ENCODE results near the gene HMGCL.

HMGCL gene

DNA sequence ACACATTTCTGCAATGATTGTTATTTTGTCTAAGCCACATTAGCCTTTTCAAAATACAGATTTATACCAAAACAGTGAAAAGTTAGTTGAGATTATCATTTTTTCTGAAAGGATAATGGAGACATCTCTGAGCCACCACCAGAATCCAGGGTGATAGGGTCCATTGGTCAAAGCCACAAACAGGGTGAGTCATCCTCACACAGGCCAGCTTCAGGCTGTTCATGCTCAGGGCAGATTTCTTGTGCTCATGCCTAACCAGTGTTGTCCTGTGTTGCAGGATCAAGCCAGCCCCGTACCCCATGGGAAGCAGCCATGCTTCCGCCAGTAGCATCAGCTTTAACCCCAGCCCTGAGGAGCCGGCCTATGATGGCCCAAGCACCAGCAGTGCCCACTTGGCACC, 68.6 kb downstream of the HMGCL start:
- Histone ChIP-seq H3K4me2 (ENCODE audit: low read length) (no peak overlapping the region), H3K27ac (ENCODE audit: low read length) (no peak overlapping the region), H3K9ac (ENCODE audit: low read length) (no peak overlapping the region), H3K4me1 (ENCODE audit: low read length) (no peaks in the 10 kb centered on the region), H3K36me3 (replicated peaks; ENCODE audit: low read depth, low read length) (peaks cover 77% of the 10 kb centered on the region), H3K4me3 (ENCODE audit: low read length) (no peak overlapping the region), H3K9me3 (ENCODE audit: insufficient read depth, low read length) (no peaks in the 10 kb centered on the region), H2AFZ (ENCODE audit: low read depth, low read length) (no peak overlapping the region), H3K79me2 (ENCODE audit: low read length) (peaks cover 12% of the 10 kb centered on the region), H4K20me1 (ENCODE audit: insufficient read depth, low read length) (peaks cover 13% of the 10 kb centered on the region), H3K27me3 (ENCODE audit: low read depth, low read length) (no peaks in the 10 kb centered on the region)
- TF ChIP-seq, protein P1, sequence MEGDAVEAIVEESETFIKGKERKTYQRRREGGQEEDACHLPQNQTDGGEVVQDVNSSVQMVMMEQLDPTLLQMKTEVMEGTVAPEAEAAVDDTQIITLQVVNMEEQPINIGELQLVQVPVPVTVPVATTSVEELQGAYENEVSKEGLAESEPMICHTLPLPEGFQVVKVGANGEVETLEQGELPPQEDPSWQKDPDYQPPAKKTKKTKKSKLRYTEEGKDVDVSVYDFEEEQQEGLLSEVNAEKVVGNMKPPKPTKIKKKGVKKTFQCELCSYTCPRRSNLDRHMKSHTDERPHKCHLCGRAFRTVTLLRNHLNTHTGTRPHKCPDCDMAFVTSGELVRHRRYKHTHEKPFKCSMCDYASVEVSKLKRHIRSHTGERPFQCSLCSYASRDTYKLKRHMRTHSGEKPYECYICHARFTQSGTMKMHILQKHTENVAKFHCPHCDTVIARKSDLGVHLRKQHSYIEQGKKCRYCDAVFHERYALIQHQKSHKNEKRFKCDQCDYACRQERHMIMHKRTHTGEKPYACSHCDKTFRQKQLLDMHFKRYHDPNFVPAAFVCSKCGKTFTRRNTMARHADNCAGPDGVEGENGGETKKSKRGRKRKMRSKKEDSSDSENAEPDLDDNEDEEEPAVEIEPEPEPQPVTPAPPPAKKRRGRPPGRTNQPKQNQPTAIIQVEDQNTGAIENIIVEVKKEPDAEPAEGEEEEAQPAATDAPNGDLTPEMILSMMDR (IDR thresholded peaks at IDR 0.05; ENCODE audit: low read depth, low read length), result no peak

DNA sequence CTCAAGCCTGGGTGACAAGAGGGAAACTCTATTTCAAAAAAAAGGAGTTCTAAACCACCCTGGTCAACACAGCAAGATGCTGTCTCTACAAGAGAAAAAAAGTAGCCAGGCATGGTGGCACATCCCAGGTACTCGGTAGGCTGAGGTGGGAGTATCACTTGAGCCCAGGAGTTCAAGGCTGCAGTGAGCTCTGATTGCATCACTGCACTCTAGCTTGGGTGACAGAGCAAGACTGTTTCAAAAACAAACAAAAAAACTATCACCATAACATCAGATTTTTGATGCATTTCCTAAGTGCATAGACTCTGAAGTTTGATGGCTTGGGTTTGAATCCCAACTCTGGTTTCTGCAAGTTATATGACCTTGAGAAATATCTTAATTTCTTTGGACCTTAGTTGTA, 72.3 kb downstream of the HMGCL start:
- H3K27me3 ChIP-seq (ENCODE audit: low read depth, low read length), result no peaks in the 10 kb centered on the region

More for the DNA sequence above, 72.3 kb downstream of the HMGCL start:
- H3K4me1 ChIP-seq (ENCODE audit: low read length), result peaks cover 9% of the 10 kb centered on the region
- TF ChIP-seq EZH2phosphoT487 (IDR thresholded peaks at IDR 0.05; ENCODE audit: low read depth), result no peak
- TF ChIP-seq, protein P1 (IDR thresholded peaks at IDR 0.05; ENCODE audit: low read depth, low read length), result no peak
- no peak overlapping the region for H3K4me2 ChIP-seq (ENCODE audit: low read length)
- peaks cover 71% of the 10 kb centered on the region for H3K36me3 ChIP-seq (replicated peaks; ENCODE audit: low read depth, low read length)
- no peak overlapping the region for H2AFZ ChIP-seq (ENCODE audit: low read depth, low read length)
- no peaks in the 10 kb centered on the region for H3K9me3 ChIP-seq (ENCODE audit: insufficient read depth, low read length)
- H3K79me2 ChIP-seq (ENCODE audit: low read length), result peaks cover 47% of the 10 kb centered on the region
- peaks cover 30% of the 10 kb centered on the region for H4K20me1 ChIP-seq (ENCODE audit: insufficient read depth, low read length)
- no peak overlapping the region for H3K9ac ChIP-seq (ENCODE audit: low read length)
- no peak overlapping the region for H3K27ac ChIP-seq (ENCODE audit: low read length)
- H3K4me3 ChIP-seq (ENCODE audit: low read length), result no peak overlapping the region
